ENCODE measurements around the gene EPHA2.

Gene EPHA2

DNA sequence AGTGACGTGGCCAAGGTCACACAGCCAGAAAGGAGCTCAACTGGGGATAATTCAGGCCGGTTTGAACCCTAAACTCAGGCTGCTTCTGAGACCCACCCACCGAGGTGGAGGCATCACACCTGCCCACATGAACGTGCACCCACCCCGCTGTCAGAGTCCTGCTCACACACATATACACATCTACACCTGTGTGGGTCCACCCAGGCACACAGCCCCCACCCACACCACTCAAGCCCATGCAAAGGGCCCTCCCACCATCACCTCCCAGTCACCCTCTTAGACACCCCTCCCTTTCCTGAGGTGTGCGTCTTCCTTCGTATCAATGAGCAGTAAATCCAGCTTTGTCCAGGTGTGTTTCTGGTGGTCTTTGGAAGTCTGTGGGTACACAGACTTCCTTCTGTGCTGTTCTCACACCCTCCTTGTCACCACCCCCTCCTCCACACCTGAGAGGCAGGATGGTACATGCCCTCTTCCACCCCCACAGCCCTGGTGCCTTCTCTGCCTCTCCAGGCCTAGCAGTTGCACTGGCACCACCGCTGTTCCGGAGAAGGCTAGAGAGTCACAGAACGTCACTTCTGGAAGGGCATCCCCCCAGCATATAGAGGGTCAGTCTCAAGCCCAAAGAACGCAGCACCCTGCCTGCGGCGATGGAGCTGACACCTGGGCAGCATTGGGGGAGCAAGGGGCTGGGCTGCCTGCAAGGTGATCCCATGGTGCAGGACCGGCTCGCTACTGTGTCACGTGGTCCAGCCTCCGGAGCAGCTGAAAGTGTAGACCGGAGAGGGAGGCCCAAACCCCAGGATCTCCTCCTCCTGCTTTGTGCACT, 63.6 kb downstream of the EPHA2 start:
- DNase-seq (ENCODE audit: low spot score): no peak

DNA sequence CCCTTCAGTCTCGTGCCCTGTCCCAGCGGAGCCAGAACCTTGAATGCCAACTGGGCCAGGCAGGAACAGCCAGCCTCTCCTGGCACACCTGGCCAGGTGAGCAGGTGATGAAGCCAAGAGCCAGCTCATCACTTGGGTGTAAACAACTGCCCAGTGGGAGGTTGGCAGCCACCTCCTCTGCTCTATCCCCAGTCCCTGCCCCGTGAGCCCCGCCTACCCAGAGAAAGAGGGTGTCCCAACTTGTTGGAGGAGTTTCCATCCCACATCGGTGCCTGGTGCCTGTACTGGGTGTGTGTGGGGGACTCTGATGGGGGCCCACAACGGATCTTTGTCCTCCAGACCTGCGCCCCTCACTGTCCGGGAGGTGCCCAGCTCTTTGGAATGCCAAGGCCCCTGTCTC, 64.6 kb downstream of the EPHA2 start:
- DNase-seq (ENCODE audit: low spot score): no peak

DNA sequence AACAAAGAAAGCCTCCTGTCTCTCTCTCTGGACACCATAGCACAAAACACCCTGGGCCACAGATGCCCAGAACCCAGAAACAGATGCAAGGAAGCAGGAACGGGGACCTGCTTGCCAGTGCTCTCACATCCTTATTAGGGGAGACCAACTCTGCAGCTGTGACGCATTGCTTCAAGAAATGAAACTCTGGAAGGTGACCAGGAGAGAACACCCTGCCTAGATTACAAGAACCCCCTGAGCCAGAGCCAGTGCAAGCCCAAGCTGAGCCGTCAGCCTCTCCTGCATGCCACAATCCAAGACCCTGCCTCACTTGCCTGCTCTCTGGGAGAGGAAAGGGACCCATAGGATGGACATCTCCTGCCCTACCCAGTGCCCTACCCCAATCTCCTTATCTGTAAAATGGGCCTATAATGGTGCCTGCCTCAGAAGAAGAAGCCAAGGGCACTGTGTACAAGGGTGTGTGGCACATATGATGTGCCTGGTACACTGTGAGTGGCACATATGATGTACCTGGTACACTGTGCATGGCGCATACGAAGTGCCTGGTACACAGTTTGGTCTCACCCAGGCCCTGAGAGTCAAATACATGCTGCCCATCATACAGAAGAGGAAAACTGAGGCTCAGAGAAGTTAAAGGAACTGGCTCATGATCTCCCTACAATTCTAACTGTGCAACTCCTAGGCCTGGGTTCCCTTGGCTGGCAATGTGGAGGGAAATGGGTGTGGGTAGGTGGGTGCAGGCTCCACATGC, 65.6 kb downstream of the EPHA2 start:
- no peak for DNase-seq (ENCODE audit: low spot score)

DNA sequence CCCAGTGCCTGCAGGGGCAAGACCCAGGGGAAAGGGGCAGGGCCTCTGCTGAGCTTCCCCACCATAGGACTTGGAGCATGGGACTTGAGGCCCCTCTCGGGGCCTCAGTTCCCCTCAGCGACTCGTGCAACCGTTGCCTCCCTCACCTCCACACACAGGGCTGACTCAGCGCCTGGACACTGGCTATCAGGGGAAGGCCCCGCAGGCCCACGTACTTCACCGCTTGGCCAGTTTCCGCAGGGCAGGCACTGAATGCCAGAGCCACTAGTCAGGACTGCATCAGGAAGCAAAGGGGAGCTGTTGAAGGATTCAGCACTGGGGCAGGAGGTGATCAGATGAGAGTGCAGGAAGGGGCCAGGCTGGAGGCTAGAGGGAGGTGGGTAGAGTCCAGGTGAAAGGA, 66.9 kb downstream of the EPHA2 start:
- no peak for DNase-seq (ENCODE audit: low spot score)

DNA sequence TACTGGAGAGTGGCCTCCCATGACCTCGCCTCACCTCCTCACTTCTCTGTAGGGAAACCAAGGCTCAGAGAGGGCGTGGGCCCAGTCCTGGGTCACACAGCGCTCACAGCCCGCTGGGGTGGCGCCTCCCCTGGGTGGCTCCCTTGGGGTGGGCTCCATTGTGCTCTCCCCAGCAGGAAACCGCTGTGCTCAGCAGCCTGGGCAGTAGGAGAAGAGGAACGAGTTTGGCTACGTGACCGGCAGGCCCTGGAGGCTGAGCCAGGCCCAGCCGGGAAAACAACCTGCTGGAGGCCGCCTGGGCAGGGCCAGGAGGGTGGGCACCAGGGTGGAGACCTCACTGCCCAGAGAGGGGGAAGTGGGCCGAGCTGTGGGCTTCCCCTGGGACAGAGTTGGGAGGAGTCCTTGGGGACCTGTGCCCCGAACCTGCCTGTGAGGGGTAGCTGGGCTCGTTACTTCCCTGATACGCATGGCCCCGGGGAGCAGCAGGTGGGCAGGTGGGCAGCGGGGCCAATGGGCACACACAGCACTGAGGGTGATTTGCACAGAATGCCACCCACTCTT, 67.4 kb downstream of the EPHA2 start:
- no peak for DNase-seq (ENCODE audit: low spot score)

DNA sequence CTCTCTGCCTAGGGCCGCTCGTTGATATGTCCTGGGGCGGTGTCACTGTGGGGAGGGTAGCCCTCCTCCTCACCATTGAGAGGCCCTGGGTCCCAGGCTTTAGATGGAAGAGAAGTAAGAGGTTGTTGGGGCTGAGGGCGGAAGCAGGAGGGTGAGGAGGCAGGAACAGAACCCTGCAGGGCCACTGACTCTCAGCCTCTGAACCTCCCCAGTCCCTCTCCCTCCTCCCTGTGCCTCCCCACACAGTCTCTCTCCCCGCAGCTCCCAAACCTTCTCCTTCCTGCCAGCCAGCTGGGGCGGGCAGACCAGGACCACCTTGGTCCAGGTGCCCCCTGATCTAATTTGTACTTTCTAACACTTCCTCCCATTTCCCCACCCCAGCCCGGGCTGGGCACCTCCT, 68.1 kb downstream of the EPHA2 start:
- no peak for DNase-seq (ENCODE audit: low spot score)

DNA sequence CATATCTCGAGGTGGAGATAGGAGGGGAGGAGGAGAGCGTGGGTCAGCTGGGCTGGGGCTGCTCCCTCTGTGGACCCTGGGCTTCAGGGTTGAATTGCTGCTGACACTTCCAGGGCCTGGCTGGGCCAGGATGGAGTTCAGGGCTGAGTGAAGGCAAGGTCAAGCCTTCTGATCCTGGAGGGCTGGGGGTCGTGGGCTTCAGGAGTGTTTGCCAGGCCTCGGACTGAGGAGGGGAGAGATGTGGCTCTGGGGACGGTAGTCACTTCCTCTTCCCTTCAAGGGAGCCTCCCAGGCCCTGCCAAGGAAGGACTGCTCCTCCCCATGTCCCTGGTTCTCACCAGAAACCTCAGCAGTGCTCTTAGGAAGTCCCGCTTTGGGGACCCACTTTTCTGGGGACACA, 70.3 kb downstream of the EPHA2 start:
- DNase-seq (ENCODE audit: low spot score): no peak

DNA sequence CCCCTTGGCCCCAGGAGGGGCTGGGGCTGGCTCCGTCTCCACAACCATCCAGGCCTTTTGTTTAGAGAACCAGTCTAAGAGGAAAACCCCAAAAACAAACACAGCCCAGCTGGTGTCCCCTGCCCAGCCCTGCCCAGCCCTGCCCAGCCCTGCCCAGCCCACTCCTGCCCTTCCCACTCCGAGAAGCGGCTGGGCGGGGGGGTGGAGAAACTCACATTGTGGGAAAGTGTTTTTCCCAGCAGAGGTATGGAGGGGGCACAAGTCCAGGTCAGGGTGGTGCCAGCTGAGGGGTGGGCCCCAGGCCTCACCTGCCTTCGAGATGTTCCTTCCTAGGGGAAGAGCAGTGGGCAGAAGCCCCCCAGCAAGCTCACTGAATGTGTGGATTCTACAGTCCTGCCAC, 72.4 kb downstream of the EPHA2 start:
- no peak for DNase-seq (ENCODE audit: low spot score)

DNA sequence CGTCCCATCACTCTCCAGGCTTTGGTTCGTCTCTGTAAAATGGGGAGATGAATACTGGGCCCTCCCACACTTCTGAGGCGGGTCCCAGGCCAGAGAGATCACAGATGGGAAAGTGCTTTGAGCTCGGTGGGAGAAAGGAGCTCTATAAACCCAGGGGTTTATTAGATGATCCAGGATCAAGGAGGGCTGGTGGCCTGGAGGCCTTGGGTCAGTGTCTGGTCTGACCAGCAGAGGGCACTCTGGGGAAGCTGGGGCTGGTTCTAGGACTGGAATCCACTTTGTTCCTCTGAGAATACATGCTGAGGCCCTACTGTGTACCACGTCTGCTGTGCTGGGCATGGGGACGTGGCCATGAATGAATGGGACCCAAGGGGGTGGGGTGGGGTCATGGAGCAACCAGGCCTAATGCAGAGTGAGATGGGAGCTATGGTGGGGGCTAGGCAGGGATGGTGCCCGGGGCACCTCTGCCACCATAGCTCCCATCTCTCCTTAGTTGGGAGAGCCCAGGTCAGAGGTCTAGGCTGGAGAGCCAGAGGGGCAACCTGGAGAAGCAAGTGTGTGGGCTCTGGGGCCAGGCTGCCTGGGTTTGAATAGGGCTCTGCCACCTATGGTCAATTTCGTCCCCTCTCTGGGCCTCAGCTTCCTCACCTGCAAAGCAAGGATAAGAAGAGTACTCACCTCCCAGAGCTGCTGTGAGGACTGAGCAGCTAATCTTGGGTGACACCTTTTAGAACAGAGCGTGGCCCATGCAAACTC, 73.4 kb downstream of the EPHA2 start:
- peak; percentile 81 for DNase-seq (ENCODE audit: low spot score)

DNA sequence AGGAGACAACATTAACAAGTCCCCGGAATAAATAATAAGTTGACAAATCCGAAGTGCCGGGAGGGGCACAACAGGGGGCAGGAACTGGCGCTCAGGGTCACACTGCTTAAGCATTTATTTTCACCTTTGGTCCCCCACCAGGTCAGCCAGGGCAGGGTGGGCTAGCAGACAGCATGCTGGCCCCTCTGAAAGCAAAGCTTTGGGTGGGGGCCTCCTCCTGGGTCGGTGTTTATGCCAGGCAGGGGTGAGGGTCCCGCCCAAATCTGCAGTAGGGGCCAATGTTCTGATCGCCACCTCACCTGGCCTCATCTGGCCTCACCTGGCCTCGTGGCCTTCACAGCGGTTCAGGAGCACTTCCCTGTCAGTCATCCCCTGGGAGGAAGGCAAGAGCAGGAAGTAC, 74.2 kb downstream of the EPHA2 start:
- DNase-seq (ENCODE audit: low spot score): no peak

DNA sequence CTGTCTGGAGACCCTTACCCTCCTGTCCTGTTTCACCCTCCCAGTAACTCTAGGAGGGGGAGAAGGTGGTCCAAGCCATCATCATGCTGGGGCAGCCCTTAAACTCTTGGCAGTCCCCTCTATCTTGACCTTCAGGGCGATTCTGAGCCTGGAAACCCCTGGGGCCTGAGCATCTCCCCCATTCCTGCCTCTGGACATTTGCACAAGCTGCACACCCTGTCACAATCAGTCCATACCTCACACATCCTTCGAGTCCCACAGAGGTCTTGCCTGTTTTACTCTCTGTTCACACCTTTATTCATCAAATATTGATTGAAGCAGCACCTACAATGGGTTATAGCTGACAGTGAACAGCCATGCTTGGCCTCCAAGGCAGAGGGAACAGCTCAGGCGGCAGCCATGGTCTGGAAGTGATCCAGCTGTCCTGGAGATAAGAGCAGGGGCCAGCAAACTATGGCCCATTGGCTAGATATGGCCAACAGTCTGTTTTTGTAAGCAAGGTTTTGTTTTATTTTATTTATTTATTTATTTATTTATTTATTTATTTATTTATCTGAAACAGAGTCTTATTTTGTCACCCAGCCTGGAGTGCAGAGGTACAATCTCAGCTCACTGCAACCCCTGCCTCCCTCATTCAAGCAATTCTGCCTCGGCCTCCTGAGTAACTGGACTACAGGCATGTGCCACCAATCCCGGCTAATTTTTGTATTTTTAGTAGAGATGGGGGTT, 75.3 kb downstream of the EPHA2 start:
- no peak for DNase-seq (ENCODE audit: low spot score)

DNA sequence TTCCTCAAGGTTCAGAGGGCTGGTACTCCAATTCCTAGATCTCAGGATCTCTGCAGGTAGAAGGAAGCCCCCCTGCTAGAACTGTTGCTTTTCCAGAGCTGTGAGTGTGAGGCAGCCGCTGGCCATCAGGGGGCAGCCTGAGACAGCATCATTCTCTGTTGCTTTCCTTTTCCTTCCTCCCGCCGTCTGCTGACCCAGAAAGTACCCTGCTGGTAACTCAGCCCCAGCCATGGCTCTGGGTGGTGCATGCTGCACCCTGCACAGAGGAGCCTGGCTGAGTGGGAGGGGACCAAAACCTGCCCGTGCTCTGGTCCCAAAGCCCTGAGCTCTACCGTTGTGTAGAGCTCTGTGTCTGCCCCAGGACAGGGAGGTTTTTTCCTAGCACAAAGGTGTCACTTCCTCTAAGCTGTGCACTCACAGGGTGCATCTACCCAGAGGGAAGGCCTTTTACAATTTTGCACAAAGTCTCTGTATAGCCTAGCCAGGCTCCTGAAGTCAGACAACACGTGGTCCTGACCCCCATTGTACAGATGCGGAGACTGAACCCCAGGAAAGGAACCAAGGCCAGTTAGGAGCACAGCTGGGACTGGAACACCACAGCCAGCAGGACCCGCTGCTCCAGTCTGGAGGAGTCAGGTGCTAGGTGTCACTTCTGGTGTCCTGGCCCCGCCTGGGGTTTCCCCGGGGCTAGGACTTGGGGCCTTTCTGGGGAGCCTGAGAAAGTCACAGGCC, 76.8 kb downstream of the EPHA2 start:
- peak; percentile 79 for DNase-seq (ENCODE audit: low spot score)

DNA sequence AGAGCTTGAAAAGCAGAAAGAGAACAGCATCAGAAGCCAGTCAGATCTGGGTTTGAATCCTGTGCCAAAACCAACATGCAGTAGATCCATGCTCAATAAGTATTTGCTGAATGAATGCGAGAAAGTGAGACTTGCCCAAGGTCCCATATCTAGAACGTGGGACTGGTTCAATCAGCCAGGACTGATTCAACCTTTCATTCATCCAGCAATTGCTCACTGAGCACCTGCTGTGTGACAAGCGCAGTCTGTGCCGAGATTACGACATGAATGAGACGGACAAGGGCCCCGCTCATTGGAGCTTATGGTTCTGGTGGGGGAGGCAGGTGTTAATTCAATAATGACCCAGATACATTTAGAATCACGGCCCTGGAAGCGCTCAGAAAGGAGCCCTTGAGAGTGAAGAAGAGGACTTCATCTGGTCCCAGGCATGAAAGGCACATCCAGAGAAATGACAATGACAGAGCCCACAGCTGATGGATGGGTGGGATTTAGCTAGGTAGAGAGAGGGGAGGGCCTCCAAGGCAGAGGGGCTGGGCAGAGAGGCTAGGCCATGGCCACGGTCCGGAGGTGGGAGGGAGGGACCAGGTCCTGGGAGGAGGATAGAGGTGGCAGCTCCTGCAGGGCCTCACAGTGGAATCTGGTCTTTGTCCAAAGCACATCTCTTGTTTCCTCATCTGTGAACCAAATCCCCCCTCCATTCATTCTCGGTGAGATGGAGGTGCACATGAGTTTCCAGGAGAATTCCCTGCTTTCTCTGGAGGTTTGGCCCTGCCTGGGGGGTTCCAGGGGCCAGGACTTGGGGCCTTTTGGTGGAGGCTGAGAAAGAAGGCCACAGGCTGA, 78.2 kb downstream of the EPHA2 start:
- DNase-seq (ENCODE audit: low spot score): no peak

DNA sequence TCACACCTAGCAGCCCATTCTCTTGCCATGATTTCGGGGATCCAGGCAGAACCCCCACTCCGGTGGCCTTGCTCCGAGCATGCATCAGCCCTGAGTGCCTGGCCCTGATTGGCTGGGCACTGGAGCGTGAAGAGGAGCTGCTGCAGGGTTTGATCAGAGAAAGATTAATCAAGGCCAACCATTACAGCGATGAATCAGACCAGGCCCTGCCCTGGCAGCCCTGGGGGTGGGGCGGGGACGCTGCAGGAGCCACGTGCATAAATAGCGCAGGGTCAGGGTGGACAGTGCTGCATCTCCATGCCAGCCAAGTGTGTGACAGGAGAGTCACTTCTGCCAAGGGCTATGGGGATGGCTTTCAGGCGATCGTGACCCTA, 79.0 kb downstream of the EPHA2 start:
- DNase-seq (ENCODE audit: low spot score): no peak

DNA sequence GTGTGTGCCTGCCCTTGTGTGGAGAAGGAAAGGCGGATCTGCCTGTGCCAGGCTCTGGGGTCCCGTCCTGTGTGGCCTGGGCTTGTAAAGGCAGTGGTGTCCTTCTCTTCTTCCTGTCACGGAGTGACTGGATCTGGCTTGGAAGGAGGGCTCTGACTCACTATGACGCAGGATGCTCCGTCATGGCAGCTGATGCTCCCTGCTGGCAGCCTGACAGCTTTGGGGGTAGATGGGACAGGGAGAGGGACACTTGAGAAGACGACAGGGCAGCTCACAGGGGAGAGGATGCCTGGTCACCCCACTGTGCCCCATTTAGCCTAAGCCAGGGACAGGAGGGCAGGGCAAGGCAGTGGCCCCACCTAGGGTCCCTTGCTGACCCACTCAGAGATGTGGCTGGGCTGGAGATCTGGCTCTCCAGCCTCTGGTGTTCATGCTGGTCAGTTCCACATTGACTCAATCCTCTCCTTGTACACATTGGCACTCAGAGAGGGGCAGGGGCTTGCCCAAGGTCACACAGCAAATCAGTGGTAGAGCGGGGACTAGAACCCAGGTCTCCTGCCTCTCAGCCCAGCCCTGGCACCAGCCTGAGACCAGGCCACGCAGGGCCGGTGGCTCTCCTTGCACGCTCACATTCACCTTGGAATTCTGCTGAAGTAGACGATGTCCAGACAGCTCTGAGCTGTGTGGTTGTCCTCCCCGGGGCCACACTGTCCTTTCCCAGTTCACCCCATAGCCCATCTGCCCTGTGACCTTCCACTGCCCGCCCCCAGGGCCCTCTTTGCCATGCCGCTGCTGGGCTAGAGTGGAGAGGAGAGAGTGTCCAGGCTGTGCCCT, 79.6 kb downstream of the EPHA2 start:
- DNase-seq (ENCODE audit: low spot score): peak; percentile 94

DNA sequence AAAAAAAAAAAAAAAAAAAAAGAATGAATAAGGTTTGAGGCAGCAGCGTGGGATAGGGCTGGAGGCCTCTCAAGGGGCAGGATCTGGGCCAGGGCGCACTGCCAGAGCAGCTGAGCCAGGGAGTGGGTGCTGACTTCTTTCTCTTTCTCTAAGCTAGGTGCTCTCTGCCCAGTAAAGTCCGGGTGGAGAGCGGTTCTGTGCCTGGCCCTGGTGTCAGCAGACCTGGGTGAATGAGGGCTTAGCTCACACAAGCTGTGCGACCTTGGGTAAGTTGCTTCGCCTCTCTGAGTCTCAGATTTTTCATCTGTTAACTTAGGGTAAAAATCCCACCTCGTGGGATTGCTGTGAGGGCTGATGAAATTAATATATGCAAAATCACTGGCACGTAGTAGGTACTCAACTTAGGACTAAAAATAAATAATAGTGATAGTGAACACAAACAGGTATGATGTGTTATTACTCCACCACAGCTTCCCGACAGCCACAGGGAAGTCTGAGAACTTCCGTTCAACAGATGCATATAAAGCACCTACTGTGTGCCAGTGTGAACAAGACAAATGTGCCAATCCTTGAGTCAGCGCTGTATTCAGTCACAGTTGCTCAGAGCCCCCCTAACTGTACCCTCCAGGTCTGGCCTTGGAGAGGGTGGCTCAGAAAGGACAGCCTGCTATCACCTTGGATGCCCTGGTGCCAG, 80.4 kb downstream of the EPHA2 start:
- peak; percentile 46 for DNase-seq (ENCODE audit: low spot score)

All from AG08395 (cell line).